Measurements from ENCODE around the gene CABLES2. TPM values are rescaled to one million over a fixed set of nuclear protein-coding genes. Genes with fewer than 3 reads are reported as not detected.

The CABLES2 gene
- total RNA-seq, 1 experiment from 2014 or later, result 8.9 TPM

- CTCF ChIA-PET, result no interaction called here
- H3K79me2 ChIP-seq (ENCODE audit: insufficient read depth, low read length), result peaks cover 1% of the 10 kb centered on the region; the same call in 1 of the 2 replicates
- ATAC-seq, result no peak
- H4K20me1 ChIP-seq (ENCODE audit: insufficient read depth), result peaks cover 2% of the 10 kb centered on the region; the same call in 1 of the 2 replicates
- H3K9ac ChIP-seq (ENCODE audit: low read length), result no peak overlapping the region
- peaks cover 0 to 3% of the 10 kb centered on the region in 2 experiments; a peak in 2 of 4 replicates for H3K36me3 ChIP-seq (ENCODE audit: control insufficient read depth in 1 of 2, insufficient read depth in 2 of 2, low read length in 2 of 2)
- no peak overlapping the region for H3K4me2 ChIP-seq (ENCODE audit: low read length)
- RAD21 ChIA-PET (ENCODE audit: low non-redundant PET in 1 of 2, low total read pairs in 2 of 2, uncharacterized antibody in 2 of 2, unreplicated experiment in 2 of 2), result no interaction called here
- POLR2A ChIA-PET, result no interaction called here
- no peaks in the 10 kb centered on the region for H3K9me3 ChIP-seq (ENCODE audit: control insufficient read depth in 1 of 2, insufficient read depth in 1 of 2, low read depth in 1 of 2, low read length in 2 of 2)
- no peaks in the 10 kb centered on the region for H3K27me3 ChIP-seq (ENCODE audit: insufficient read depth, low read length)
- H3K27ac ChIP-seq (ENCODE audit: low read depth, low read length), result no peak overlapping the region
- intact Hi-C loops (cut with micrococcal nuclease), result no loop called here
- H3K4me3 ChIP-seq (replicated peaks in 1 of 2; ENCODE audit: low read depth in 1 of 2, low read length in 2 of 2), result no peak overlapping the region
- BruUV-seq (replicated peaks), result no TSS peak
- no peaks in the 10 kb centered on the region for H3K9me2 ChIP-seq (ENCODE audit: insufficient read depth)
- no peak for DNase-seq (ENCODE audit: low read depth, low spot score)
- H3K4me1 ChIP-seq (ENCODE audit: control insufficient read depth in 1 of 2, insufficient read depth in 2 of 2, low read length in 2 of 2), result peaks cover 0 to 2% of the 10 kb centered on the region in 2 experiments; a peak in 1 of 4 replicates
- TF ChIP-seq ZBTB33 (IDR thresholded peaks at IDR 0.05; ENCODE audit: extremely low read depth, insufficient replicate concordance, low read length) (no peak), ZFX (IDR thresholded peaks at IDR 0.05) (no peak), CTCF (IDR thresholded peaks at IDR 0.05 in 2 of 3, conservative IDR thresholded peaks at IDR 0.05 in 1 of 3; ENCODE audit: borderline replicate concordance in 1 of 3, insufficient read depth in 1 of 3, low read depth in 2 of 3, low read length in 2 of 3) (no peak), RAD21 (IDR thresholded peaks at IDR 0.05; ENCODE audit: low read depth) (no peak), SIN3A (IDR thresholded peaks at IDR 0.05; ENCODE audit: low read depth) (no peak), JUND (IDR thresholded peaks at IDR 0.05) (no peak)
- no peak overlapping the region for H2AFZ ChIP-seq (ENCODE audit: low read depth, low read length, poor library complexity, severe bottlenecking)
Observed at GRCh38 chr20:62394248-62395245, 12.5 kb downstream of the CABLES2 start.
